HG03520 (cell line): ENCODE measurements around the gene BTBD17.

Experiments used
- ATAC-seq: cut with Tn5 transposase; IDR thresholded peaks from one replicate; pipeline ENCODE4 v1.9.1; 2021; ENCODE audit warnings: mild to moderate bottlenecking, moderate library complexity; ENCODE audit not compliant: unreplicated experiment

The BTBD17 gene

GRCh38 chr17:74389084-74389753 is 27.6 kb upstream of the BTBD17 start:
- no peak for ATAC-seq

GRCh38 chr17:74387365-74388218 is 25.9 kb upstream of the BTBD17 start:
- no peak for ATAC-seq

- ATAC-seq = no peak
Observed at GRCh38 chr17:74386386-74386785, 24.7 kb upstream of the BTBD17 start.

GRCh38 chr17:74385201-74385600 is 23.5 kb upstream of the BTBD17 start:
- no peak for ATAC-seq

GRCh38 chr17:74383141-74383540 is 21.5 kb upstream of the BTBD17 start:
- no peak for ATAC-seq

GRCh38 chr17:74380959-74381808 is 19.5 kb upstream of the BTBD17 start:
- ATAC-seq = no peak

- no peak for ATAC-seq
Observed at GRCh38 chr17:74380086-74380958, 18.7 kb upstream of the BTBD17 start.

GRCh38 chr17:74379495-74380085 is 17.9 kb upstream of the BTBD17 start:
- peak; percentile 53 for ATAC-seq

- ATAC-seq = no peak
Observed at GRCh38 chr17:74374858-74375257, 13.2 kb upstream of the BTBD17 start.

- ATAC-seq = no peak
Observed at GRCh38 chr17:74373838-74374606, 12.4 kb upstream of the BTBD17 start.

GRCh38 chr17:74372426-74372825 is 10.8 kb upstream of the BTBD17 start:
- ATAC-seq = no peak

GRCh38 chr17:74371653-74372147 is 10.0 kb upstream of the BTBD17 start:
- ATAC-seq = no peak

GRCh38 chr17:74369665-74370490 is 8.2 kb upstream of the BTBD17 start:
- ATAC-seq = no peak

- ATAC-seq = no peak
Observed at GRCh38 chr17:74369221-74369620, 7.6 kb upstream of the BTBD17 start.

- ATAC-seq = no peak
Observed at GRCh38 chr17:74368341-74369081, 6.8 kb upstream of the BTBD17 start.

- no peak for ATAC-seq
Observed at GRCh38 chr17:74367206-74367605, 5.5 kb upstream of the BTBD17 start, which contains the start of gene GPR142. GPR142 (plus strand) TSS chr17:74367506; CDS start chr17:74369541, 2,035 bp downstream.

GRCh38 chr17:74362810-74363498 is 1.3 kb upstream of the BTBD17 start:
- ATAC-seq = no peak
